Brain microvascular endothelial cell (primary cell): ENCODE data around the gene EMC9.
A peak's percentile ranks its signal among the peaks of the same experiment; 100 is the strongest.

Experiments used
- DNase-seq: peaks from one replicate; pipeline ENCODE4 v3.0.0-alpha.2; 2020
- H3K27ac ChIP-seq: fragments of 250-450 bp; sonication (Bioruptor Pico); 2 replicates; pipeline ENCODE4 v1.5.1; 2020; ENCODE audit warnings: mild to moderate bottlenecking, moderate library complexity
- H3K27me3 ChIP-seq: fragments of 250-450 bp; sonication (Bioruptor Pico); replicated peaks from 2 replicates; pipeline ENCODE4 v1.5.1; 2020; ENCODE audit warnings: mild to moderate bottlenecking
- H3K36me3 ChIP-seq: fragments of 250-450 bp; sonication (Bioruptor Pico); replicated peaks from 2 replicates; pipeline ENCODE4 v1.5.1; 2020; ENCODE audit warnings: mild to moderate bottlenecking
- H3K4me3 ChIP-seq: 2 replicates; pipeline ENCODE4 v1.5.1; 2011; ENCODE audit warnings: low read depth, mild to moderate bottlenecking, control low read depth, low read length, moderate library complexity
- CTCF ChIP-seq: IDR thresholded peaks from 2 replicates; pipeline ENCODE4 v1.5.1; 2011; ENCODE audit warnings: low read depth, mild to moderate bottlenecking, moderate library complexity, low read length, control low read depth, inconsistent platforms; ENCODE audit errors: missing control alignments
- in situ Hi-C: cut with HindIII; loops from 2 replicates; pipeline ENCODE4 v1.10.0; 2017; ENCODE audit warnings: low sequenced_read_pairs, low pct_ligation_motif_present

EMC9 gene

GRCh38 chr14:24137529-24138395, 3.6 kb downstream of the EMC9 start:
- peaks cover 11% of the 10 kb centered on the region for H3K36me3 ChIP-seq
- H3K27ac ChIP-seq: no peak overlapping the region
- no peaks in the 10 kb centered on the region for H3K27me3 ChIP-seq
- in situ Hi-C loops: no loop called here
- no peak for DNase-seq
- no peak for TF ChIP-seq CTCF
- H3K4me3 ChIP-seq: no peak overlapping the region

GRCh38 chr14:24136684-24137528, 4.5 kb downstream of the EMC9 start:
- DNase-seq: no peak
- peak overlapping the region; percentile 77 for H3K4me3 ChIP-seq
- no peak overlapping the region for H3K27ac ChIP-seq
- H3K27me3 ChIP-seq: no peaks in the 10 kb centered on the region
- in situ Hi-C loops: no loop called here
- TF ChIP-seq CTCF: no peak
- H3K36me3 ChIP-seq: peaks cover 11% of the 10 kb centered on the region

- peak; percentile 79 for DNase-seq
- in situ Hi-C loops: no loop called here
- no peak for TF ChIP-seq CTCF
- Histone ChIP-seq H3K27ac (peak within 1 kb of the TSS; percentile 74), H3K4me3 (peak within 1 kb of the TSS; percentile 77), H3K27me3 (no peaks in the 10 kb centered on the region), H3K36me3 (peaks cover 11% of the 10 kb centered on the region)
Observed at GRCh38 chr14:24135834-24136683, 5.3 kb downstream of the EMC9 start, which contains the start of gene PSME1. TSS of gene PSME1 (plus strand) at chr14:24136194. CDS start at chr14:24136263, 69 bp downstream.

- Histone ChIP-seq H3K4me3 (peak overlapping the region; percentile 77), H3K27ac (no peak overlapping the region), H3K27me3 (no peaks in the 10 kb centered on the region), H3K36me3 (peaks cover 11% of the 10 kb centered on the region)
- TF ChIP-seq CTCF: no peak
- DNase-seq: no peak
- in situ Hi-C loops: no loop called here
Observed at GRCh38 chr14:24135584-24135833, 5.9 kb downstream of the EMC9 start.

- Histone ChIP-seq H3K27ac (no peak overlapping the region), H3K36me3 (peaks cover 11% of the 10 kb centered on the region), H3K4me3 (no peak overlapping the region), H3K27me3 (no peaks in the 10 kb centered on the region)
- no peak for TF ChIP-seq CTCF
- DNase-seq: no peak
- in situ Hi-C loops: no loop called here
Observed at GRCh38 chr14:24133735-24134134, 7.7 kb downstream of the EMC9 start.
